GM19395 (cell line): ENCODE data around the gene FHIT.
"Not testable (repeated sequence)": the region's sequence is repeated elsewhere in the genome, so short reads cannot be mapped to it uniquely, and the experiment has no call there.

Source experiments
- ATAC-seq: cut with Tn5 transposase; IDR thresholded peaks from one replicate; pipeline ENCODE4 v1.9.1; 2021; ENCODE audit warnings: mild to moderate bottlenecking, moderate library complexity; ENCODE audit not compliant: unreplicated experiment

The FHIT gene

DNA sequence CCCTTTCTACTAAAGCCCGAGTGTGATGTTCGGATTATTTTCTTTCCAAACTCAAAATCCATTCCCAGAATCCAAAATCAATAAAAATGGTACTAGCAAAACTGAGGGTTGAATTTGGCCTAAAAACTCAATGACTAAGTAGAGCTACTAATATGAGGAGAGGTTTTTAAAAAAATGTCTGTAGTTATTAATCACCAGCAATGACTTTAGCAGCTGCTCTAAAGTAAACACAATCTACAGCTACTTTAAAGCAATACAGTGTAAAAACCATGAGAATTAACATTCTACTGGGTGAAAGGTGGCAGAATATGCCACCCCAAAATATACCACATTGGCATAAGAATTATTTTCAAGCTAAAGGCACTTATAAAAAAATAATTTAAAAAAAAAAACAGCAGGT, 23.5 kb downstream of the FHIT start:
- ATAC-seq = no peak

DNA sequence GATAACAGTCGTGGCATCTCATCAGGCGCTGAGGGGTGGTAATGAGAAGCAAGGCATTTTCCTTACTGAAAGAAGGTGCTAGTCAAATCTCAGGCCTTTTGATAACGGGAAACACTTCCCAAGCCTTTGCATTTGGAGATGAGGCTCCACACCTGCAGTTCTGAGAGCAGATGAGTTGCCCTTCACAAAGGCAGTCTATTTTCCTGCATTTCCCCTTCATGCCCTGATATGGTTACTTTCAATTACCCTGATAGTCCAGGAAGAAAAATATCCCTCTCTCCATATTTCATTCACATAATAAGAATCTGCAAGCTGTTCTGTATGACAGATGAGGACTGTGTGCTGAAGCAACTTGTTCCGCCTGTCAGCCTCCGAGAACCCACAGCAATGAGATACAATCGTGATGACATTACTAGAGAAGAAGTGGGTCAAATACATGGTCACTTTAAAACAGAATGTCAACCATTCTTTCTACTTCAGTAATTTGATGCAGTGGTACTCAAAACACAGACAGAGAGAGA, 25.0 kb downstream of the FHIT start:
- ATAC-seq = no peak

DNA sequence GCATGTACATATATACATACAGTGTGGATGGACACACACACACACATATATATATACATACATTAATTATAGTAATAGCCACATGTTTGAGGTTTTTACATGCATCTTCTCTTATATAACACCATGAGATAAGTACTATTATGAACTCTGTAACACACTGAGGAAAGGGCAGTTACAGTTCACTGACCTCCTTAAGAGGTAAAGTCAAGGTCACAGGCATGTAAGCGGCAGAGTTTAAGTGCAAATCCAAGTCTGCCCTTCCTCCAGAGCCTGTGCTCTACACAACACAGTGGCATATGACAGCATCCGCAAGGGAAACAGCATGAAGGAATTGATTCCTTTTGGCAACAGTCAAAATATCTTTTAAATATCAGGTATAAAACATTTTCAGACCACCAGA, 26.4 kb downstream of the FHIT start:
- ATAC-seq = no peak

DNA sequence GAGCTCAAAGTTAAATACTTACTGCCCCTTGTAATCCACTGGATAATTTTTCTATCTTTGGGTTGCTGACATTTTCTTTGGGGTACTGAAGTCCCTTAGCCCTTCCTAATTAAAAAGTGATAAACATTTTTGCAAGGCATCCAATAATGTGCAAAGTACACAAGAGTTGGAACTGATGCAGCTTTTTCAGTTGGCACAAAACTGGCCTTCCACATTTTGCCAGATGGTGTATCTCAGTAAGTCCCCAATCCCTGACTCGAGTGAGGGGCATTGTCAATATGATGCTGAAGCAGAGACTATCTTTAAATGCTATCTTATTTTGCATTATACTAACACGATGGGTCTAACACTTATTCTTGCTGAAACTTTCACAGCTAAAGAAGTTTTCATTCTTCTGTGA, 27.8 kb downstream of the FHIT start:
- ATAC-seq = no peak

DNA sequence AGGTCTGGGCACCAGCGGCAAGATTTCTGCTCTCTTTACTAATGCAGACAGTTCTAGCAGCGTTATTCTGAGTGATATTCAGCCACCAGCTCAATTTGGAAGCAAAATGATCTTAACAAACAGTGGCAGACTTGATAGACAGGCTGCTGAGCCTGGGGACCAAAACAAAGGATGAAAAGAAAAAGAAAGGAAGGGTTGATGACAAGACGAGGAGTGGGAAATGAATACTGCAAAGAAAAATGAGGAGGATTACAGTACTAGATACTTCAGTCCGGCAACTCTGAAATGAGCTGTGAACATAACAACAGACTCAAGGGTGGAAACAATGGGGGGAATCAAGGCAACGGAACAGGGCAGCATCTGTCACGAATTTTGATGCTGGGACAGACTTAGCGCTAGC, 28.8 kb downstream of the FHIT start:
- no peak for ATAC-seq

DNA sequence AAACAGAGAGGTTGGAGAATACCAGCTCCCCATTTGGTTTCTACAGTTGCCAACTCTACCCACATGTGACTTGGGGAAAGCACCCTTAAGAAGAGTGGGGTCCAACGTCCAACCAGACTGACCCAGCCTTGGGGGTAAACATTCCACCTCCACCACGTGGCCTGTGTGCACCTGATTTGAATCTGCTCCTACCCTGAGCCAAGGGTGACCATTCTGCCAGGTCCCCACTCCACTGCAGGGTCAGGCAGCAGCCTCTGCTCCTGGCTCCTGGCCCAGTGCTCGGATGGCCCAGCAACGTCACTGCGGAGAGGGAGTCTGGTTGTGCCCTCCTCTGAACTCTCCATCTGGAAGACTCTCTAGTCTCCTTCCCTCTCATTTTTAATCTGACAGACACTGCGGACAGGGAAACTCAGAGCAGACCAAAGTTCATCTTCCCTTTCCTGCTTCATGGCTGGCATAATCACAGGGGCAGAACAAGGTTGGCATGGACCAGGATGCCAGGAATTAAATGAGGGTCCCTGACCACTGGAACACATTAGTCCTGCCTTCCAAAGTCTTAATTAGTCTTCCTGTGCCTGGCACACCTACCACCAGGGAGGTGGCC, 29.4 kb downstream of the FHIT start:
- ATAC-seq = no peak

DNA sequence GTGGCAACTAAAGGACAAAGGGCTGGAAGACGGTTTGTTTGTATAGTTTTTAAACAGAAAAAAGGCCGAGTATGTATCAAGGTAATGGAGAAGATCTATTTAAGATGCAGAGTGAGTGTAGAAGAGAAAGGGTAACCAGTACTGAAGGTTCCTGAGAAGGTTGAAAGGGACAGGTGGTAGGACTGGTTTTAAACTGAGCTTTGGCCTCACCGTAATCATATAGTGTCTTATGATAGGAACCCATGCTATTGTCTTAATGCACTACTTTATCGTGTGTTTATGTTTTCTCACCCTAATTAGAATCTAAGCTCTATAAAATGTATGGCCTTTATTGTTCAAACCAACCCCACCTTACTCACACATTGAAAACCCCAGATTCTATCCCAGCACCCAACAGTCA, 32.7 kb downstream of the FHIT start:
- ATAC-seq = no peak

DNA sequence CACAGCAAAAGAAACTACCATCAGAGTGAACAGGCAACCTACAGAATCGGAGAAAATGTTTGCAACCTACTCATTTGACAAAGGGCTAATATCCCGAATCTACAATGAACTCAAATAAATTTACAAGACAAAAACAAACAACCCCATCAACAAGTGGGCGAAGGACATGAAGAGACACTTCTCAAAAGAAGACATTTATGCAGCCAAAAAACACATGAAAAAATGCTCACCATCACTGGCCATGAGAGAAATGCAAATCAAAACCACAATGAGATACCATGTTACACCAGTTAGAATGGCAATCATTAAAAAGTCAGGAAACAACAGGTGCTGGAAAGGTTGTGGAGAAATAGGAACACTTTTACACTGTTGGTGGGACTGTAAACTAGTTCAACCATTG, 35.1 kb downstream of the FHIT start:
- not testable (repeated sequence) for ATAC-seq

DNA sequence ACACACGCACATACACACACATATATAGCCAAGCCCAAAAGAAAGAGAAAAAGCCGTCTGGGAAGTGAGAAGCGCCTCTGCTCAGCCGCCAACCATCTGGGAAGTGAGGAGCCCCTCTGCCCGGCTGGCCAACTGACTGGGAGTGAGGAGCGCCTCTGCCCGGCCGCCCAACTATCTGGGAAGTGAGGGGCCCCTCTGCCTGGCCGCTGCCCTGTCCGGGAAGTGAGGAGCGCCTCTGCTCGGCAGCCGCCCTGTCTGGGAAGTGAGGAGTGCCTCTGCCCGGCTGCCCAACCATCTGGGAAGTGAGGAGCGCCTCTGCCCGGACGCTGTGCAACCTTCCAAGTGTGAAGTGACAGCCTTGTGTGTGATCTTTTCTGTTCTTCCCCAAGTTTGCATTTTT, 49.2 kb downstream of the FHIT start:
- no peak for ATAC-seq

DNA sequence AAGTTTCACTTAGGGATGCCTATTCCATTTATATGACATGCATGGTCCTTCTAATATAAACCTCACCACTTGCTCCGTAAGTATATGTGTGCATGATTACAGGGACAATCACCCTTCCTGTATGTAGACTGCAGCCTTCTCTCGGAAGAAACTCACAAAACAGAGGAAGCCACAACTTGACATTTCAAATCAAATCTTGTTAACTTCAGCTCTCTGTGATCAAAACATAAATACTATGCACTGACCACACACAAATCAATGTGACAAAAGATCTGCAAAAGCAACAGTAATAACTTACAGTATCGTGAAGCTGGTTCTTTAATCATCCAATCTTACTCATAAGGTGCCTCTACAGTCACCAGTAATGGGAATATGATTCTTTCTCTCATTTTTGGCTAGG, 50.2 kb downstream of the FHIT start:
- ATAC-seq = no peak

DNA sequence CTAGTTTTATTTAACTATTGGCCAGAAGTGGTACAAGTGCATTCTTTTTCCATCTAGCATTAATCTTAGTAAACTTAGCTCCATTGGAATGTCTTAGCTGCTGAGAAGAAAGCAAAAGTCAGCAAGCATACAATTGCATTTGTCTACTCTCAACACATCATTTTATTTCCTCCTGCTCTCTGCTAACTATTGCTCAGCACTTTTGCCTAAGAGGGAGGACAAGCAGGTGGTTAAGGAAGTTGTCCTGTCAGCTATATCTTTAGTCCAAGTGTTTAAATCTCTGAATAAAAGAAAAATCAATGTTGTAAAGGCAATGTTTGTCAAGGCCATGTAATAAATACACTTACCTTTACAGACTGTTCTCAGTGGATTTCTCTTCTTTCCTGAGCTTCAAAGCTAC, 51.0 kb downstream of the FHIT start:
- ATAC-seq = no peak

DNA sequence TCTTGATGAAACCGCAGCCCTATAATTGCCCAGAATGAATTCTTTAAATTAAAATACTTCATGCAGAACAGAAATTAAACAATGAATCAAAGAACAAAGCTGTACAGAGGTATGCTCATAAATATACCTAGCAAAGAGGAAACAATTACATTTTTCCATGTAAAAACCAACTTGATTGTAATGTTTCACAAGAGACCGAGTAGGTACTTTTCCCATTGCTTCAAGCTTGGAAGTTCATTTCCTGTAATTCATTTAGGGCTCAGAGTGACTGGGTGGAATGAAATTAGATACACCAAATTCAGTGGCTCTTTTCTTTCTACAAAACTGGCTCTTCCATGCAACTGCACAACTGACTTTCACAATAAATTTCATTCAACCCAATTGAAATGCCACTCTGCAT, 51.4 kb downstream of the FHIT start:
- no peak for ATAC-seq

DNA sequence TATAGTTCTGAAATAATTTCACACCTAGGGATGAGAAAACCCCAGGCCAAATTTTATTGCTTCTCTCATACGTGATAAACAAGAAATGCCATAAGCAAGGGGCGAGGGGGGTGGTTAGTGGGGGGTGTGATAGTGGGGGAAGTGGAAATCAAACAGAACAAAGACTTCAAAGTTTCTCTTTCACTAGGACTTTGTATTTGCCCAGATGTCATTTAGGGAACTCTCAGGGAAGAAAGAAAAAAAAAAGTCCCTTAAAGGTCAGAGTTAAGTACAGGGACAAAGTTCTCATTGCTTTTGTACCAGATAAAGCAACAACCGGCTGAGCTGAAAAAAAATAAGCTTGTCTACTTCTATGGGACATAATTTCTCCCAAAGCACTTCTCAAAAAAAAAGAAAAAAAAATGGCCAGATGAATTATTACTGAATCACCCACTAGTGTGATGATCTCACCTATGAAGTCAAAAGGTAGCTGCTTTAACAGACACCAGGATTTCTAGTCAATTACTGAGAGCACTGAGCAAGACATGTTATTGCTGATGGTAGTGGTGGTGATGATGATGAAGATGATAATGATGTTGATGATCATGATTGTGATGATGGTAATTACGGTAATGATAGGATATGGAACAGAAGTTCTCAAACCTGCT, 56.2 kb downstream of the FHIT start:
- ATAC-seq = no peak

DNA sequence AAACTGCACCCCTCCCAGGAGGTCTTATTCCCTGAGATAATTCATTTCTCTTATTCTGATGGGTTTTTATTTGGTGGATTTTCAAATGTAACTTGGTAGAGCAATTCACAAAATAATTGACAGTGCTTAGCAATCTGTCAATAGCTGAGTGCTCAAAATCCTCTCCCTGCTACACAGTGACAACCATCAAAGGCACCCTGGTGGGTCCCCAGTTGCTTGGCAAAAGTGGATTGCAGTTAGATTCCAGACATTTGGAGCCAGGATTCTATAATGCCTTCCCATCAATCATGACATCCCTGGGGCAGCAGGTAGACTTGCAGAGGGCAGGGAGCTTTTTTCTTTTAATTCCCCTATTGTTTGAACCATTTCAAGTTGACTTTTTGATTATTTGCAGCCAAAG, 59.0 kb downstream of the FHIT start:
- ATAC-seq = no peak

DNA sequence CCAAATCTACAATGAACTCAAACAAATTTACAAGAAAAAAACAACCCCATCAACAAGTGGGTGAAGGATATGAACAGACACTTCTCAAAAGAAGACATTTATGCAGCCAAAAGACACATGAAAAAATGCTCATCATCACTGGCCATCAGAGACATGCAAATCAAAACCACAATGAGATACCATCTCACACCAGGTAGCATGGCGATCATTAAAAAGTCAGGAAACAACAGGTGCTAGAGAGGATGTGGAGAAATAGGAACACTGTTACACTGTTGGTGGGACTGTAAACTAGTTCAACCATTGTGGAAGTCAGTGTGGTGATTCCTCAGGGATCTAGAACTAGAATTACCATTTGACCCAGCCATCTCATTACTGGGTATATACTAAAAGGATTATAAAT, 61.0 kb downstream of the FHIT start:
- ATAC-seq = not testable (repeated sequence)

DNA sequence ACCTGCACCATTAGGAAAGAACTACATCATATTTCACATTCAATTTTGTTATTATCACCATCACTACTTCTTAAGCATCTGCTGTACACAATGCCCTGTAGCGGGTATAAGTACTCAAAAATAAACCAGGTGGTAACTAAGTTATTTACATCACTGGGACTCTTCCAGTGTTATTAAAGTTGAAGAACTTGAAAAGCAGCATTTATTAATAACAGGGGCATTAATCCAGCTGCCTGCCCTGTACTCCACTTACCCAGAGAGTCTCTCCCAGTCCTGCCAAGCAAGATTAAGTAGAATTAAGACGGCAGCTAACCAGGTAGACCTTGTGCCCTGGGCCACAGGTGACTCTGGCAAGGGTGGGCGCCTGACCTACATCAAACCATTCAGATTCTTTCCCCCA, 65.2 kb downstream of the FHIT start:
- ATAC-seq = no peak

DNA sequence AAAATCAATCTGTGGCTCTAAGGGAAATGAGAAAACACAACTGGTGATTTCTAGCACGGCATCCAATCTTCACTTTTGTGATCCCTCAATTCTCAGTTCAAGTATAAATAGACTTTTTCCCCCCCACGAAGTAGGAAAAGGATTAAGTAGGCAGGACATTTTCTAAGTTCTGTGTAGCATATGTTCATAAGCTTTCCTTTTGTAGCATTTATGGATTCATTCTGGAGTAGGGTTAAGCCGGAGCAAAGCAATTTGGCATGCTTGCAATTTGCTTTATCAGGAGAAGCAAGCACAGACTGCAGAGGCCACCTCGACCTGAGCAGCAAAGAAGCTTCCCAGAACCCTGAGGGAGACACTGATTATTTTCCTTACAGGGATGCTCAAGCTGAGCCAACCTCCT, 66.3 kb downstream of the FHIT start:
- no peak for ATAC-seq

DNA sequence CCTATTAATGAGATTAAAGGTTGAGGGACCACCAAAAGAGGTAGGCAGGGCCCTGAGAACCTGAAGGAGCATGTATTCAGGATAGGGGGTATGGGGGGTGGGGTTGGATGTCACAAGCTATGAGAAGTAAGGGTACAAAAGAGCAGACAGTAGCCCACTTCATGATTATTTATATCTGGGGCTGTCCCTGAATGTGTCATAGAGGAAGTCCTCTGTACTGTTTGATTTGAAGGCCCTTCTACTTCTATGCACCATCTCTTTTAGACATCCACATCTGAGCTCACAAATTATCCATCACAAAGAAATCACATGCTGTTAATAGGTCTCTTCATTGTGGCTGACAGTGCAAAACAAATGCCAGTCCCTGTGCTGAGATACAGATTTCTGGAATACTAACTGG, 68.6 kb downstream of the FHIT start:
- ATAC-seq = peak; percentile 39

DNA sequence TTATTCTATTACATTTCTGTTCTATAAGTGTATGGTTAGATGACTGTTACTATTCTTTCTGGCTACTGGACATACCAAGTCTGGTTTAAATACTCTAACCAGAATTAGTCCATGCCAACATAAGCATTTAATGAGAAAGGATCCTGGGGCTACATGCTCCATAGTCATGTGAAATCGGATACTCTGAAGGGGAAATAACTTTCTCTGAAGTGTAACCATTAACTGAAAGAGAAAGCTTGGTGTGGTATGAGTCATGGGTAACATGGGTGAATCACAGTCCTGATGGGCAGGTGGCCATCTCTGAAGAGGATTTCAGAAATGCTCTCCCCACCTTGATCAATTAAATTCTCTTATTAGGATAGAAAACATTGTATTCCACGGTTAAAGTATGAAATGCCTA, 69.4 kb downstream of the FHIT start:
- peak; percentile 99 for ATAC-seq

DNA sequence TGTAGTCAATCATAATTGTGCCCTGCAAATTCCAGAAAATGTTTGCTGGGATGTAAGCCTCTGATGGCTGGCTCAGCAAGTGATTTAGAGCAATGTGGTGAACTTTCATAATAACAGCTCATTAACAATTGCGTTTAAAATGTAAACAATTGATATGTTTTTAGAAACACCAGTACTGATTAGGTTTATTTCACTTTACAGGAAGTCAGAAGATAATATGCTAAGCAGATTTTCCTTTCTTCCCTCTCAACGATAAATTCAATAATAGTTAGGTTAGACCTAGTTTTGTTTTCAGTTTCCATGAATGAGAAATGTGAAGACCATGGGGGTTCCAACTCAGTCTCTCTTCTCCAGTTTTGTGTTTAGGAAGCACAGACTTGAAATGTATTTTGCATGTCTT, 71.0 kb downstream of the FHIT start:
- no peak for ATAC-seq

DNA sequence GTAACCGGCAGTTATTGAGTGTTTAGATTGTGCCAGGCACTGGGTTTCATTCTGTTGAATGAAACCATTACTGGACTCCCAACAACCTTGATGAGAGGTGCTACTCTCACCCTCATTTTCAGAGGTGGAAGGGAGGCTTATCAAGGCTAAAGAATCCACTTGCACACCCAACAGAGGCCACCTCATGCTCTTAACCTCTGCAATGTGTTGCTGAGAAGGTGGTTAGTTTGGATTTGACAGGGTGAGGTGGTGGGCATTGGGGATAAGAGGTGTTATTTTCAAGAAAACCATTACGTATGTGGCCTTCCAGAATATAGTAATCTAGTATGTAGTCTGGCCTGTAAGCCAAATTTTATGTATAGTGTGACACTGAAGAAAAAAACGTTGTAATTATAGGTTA, 73.1 kb downstream of the FHIT start:
- ATAC-seq = no peak

DNA sequence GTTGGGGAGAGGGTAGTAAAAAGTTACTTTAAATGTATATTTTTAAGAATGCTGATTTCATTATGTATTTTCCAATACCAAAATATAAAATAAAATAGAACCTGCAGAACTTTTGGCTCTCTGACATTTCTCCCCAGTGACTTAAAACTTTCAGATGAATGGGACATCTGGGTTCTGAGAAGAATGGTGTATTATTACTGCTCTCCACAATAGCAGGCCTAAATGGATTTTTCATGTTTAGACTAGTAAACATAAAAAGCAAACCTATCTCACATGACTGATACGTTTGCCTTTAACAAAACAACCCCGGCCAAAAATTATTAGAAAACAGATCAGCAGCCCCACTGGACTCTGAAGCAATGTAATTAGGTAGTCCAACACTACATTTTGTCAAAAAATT, 73.8 kb downstream of the FHIT start:
- ATAC-seq = no peak

DNA sequence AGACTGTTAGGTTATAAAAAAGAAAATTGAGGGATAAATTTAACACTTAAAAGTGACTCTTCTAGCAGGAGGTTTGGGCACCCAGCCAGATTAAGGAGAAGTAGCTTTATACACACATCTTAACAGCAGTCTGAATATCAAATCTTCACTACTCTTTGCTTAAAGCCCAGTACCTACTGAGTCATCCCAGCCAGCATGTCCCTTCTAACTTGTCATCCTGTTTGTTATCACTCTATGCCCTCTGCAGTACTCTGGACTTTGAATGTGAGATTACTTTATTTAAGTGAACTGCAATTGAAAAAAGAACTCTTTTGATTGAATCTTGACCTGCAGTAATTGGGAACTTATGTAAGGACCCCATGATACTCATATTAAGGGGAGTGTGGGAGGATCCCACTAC, 77.6 kb downstream of the FHIT start:
- ATAC-seq = no peak
